Measurements from ENCODE around the gene IDH3B. TPM values are rescaled to one million over a fixed set of nuclear protein-coding genes. Genes with fewer than 3 reads are reported as not detected.

The IDH3B gene
- polyA plus RNA-seq, 3 donors: 127 to 135 (median 132) TPM

GRCh38 chr20:2640899-2641298 lies 23.1 kb downstream of the IDH3B start:
- DNase-seq (ENCODE audit: extremely low read depth in 1 of 11, low read depth in 9 of 11, low spot score in 4 of 11): no peak

GRCh38 chr20:2640260-2640659 lies 23.8 kb downstream of the IDH3B start:
- DNase-seq (ENCODE audit: extremely low read depth in 1 of 11, low read depth in 9 of 11, low spot score in 4 of 11): no peak

GRCh38 chr20:2637246-2637645 lies 26.8 kb downstream of the IDH3B start:
- DNase-seq (ENCODE audit: extremely low read depth in 1 of 11, low read depth in 9 of 11, low spot score in 4 of 11): no peak

GRCh38 chr20:2633381-2633780 lies 30.6 kb downstream of the IDH3B start:
- DNase-seq (ENCODE audit: extremely low read depth in 1 of 11, low read depth in 9 of 11, low spot score in 4 of 11): no peak

GRCh38 chr20:2631228-2631627 lies 32.8 kb downstream of the IDH3B start:
- no peak for DNase-seq (ENCODE audit: extremely low read depth in 1 of 11, low read depth in 9 of 11, low spot score in 4 of 11)

GRCh38 chr20:2626853-2627541 lies 37.0 kb downstream of the IDH3B start:
- DNase-seq (ENCODE audit: extremely low read depth in 1 of 11, low read depth in 9 of 11, low spot score in 4 of 11): no peak

- DNase-seq (ENCODE audit: extremely low read depth in 1 of 11, low read depth in 9 of 11, low spot score in 4 of 11): no peak
Observed at GRCh38 chr20:2625062-2625461, 39.0 kb downstream of the IDH3B start.

GRCh38 chr20:2624190-2624589 lies 39.8 kb downstream of the IDH3B start:
- DNase-seq (ENCODE audit: extremely low read depth in 1 of 11, low read depth in 9 of 11, low spot score in 4 of 11): no peak

- DNase-seq (ENCODE audit: extremely low read depth in 1 of 11, low read depth in 9 of 11, low spot score in 4 of 11): no peak
Observed at GRCh38 chr20:2619961-2620595, 43.9 kb downstream of the IDH3B start.

GRCh38 chr20:2619337-2619736 lies 44.7 kb downstream of the IDH3B start:
- no peak for DNase-seq (ENCODE audit: extremely low read depth in 1 of 11, low read depth in 9 of 11, low spot score in 4 of 11)

- DNase-seq (ENCODE audit: extremely low read depth in 1 of 11, low read depth in 9 of 11, low spot score in 4 of 11): no peak
Observed at GRCh38 chr20:2618815-2619214, 45.2 kb downstream of the IDH3B start.

- no peak for DNase-seq (ENCODE audit: extremely low read depth in 1 of 11, low read depth in 9 of 11, low spot score in 4 of 11)
Observed at GRCh38 chr20:2617099-2617714, 46.8 kb downstream of the IDH3B start.

- no peak for DNase-seq (ENCODE audit: extremely low read depth in 1 of 11, low read depth in 9 of 11, low spot score in 4 of 11)
Observed at GRCh38 chr20:2616634-2617033, 47.4 kb downstream of the IDH3B start.

- DNase-seq (ENCODE audit: extremely low read depth in 1 of 11, low read depth in 9 of 11, low spot score in 4 of 11): no peak
Observed at GRCh38 chr20:2612073-2612472, 51.9 kb downstream of the IDH3B start.

GRCh38 chr20:2610941-2611720 lies 52.9 kb downstream of the IDH3B start:
- DNase-seq (ENCODE audit: extremely low read depth in 1 of 11, low read depth in 9 of 11, low spot score in 4 of 11): no peak

- no peak for DNase-seq (ENCODE audit: extremely low read depth in 1 of 11, low read depth in 9 of 11, low spot score in 4 of 11)
Observed at GRCh38 chr20:2610326-2610725, 53.7 kb downstream of the IDH3B start.

Data from renal cortex interstitium (tissue), 11 donors.